ENCODE measurements around the gene FGF12.

FGF12 gene

GRCh38 chr3:192651836-192652512 is 75.4 kb downstream of the FGF12 start:
- H3K27ac ChIP-seq = no peak overlapping the region
- TF ChIP-seq ZFX (IDR thresholded peaks at IDR 0.05; ENCODE audit: borderline replicate concordance) = no peak
- TF ChIP-seq, protein P1, sequence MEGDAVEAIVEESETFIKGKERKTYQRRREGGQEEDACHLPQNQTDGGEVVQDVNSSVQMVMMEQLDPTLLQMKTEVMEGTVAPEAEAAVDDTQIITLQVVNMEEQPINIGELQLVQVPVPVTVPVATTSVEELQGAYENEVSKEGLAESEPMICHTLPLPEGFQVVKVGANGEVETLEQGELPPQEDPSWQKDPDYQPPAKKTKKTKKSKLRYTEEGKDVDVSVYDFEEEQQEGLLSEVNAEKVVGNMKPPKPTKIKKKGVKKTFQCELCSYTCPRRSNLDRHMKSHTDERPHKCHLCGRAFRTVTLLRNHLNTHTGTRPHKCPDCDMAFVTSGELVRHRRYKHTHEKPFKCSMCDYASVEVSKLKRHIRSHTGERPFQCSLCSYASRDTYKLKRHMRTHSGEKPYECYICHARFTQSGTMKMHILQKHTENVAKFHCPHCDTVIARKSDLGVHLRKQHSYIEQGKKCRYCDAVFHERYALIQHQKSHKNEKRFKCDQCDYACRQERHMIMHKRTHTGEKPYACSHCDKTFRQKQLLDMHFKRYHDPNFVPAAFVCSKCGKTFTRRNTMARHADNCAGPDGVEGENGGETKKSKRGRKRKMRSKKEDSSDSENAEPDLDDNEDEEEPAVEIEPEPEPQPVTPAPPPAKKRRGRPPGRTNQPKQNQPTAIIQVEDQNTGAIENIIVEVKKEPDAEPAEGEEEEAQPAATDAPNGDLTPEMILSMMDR (IDR thresholded peaks at IDR 0.05) = no peak

- TF ChIP-seq, protein P1 (IDR thresholded peaks at IDR 0.05) = no peak
- no peak for TF ChIP-seq ZFX (IDR thresholded peaks at IDR 0.05; ENCODE audit: borderline replicate concordance)
- H3K27ac ChIP-seq = no peak overlapping the region
These were observed 81.9 kb downstream of the FGF12 start for GRCh38 chr3:192645437-192645836.

DNA sequence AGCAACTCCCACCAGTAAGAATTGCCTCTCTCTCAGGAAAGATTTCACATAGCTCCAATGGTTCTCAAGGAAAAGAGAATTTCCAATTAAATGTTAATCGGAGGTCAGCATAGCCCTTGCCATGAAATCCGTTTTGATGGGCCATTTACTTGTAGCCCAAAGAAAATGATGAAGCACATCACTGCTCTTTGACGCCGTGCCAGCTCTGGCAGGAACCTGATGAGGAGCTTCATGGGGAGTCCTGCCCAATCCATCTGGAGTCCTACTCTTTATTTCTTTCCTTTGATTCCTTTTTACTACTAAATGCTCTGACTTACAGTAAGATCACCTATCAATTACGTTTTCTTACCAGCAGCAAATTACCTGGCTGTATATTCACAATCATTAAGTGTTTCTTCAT is 84.7 kb downstream of the FGF12 start:
- TF ChIP-seq, protein P1 (IDR thresholded peaks at IDR 0.05) = no peak
- no peak for TF ChIP-seq ZFX (IDR thresholded peaks at IDR 0.05; ENCODE audit: borderline replicate concordance)
- H3K27ac ChIP-seq = no peak overlapping the region

DNA sequence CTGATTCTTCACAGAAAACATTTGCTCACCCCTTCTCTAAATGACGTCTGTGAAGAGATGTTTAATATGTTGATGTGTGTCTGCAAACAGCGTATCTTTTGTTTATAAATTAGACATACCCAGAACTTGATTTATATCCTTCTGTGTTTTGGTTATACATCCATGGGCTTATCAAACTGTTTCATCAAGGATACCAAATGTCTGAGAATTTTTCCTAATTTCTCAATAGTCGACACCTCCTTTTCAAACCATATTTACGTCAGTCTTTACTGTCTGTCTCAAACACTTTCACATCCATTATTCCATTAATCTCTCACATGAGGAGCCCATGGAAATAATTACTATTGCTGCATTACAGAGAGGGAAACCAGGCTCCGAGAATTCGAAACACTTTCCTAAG is 85.4 kb downstream of the FGF12 start:
- TF ChIP-seq ZFX (IDR thresholded peaks at IDR 0.05; ENCODE audit: borderline replicate concordance) = no peak

DNA sequence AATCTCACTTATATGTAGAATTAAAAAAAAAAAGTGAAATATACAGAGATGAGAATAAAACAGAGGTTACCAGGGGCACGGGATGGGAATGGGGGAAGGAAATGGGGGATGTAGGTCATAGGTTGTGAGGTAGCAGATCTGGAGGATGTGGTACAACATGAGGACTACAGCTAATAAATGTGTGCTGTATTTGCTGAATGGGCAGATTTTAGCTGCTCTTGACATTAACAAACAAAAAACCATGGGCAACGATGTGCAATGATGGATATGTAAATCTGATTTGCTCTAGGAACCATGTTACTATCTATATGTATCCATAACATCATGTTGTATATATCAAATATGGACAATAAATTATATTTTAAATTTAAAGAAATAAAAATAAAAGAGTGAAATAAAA is 87.4 kb downstream of the FGF12 start:
- no peak overlapping the region for H3K27ac ChIP-seq
- TF ChIP-seq ZFX (IDR thresholded peaks at IDR 0.05; ENCODE audit: borderline replicate concordance) = no peak
- TF ChIP-seq, protein P1 (IDR thresholded peaks at IDR 0.05) = no peak

More for the DNA sequence above, 85.4 kb downstream of the FGF12 start:
- H3K27ac ChIP-seq = no peak overlapping the region

- TF ChIP-seq, protein P1 (IDR thresholded peaks at IDR 0.05) = no peak
- H3K27ac ChIP-seq = no peak overlapping the region
These were observed 89.5 kb downstream of the FGF12 start for GRCh38 chr3:192637803-192638202.

DNA sequence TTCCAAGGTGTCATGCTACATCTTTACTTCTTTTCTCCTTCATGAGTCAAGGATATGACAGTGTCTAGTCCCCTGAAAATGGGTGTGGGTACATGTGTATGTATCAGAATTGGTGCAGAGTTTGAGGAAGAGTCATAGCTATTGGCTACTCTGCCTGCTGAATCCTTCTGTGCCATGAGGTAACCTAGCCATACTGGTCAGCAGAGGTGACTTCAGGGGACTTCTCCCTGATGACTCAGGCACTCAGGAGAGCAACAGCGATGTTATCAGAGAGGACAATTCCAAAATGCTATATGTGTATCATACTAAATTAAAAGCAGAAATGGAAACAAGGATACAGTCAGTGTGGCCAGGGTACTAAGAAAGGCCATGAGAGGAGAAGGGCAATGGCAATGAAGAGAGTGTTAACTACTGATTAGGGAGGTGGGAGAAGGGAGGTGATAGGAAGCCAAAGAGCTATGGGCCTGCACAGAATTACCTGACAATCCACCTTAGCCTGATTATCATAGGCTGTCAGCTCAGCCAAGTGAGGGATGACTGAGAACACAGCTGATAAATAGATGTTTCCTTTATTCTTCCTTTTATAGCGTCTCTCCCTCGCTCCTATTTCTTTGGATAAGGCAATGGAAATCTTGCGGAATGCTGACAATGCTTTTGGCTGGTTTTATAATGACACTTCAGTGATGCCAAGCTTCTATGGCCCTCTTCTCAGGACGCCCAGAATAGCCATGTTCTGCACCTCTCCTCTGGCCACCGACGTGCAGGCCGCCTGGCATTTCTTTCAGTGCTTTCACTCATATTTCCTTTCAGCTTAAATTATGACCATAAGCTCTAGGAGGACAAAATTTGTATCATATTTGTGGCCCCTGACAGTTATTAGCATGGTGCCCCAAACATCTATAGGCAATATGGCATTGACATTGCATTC is 90.6 kb downstream of the FGF12 start:
- no peak for TF ChIP-seq ZFX (IDR thresholded peaks at IDR 0.05; ENCODE audit: borderline replicate concordance)
- TF ChIP-seq, protein P1 (IDR thresholded peaks at IDR 0.05) = no peak
- H3K27ac ChIP-seq = no peak overlapping the region
